Muscle layer of duodenum (tissue), 2 donors: ENCODE data around the gene ZC3H7B.

Experiments used
- H3K27ac ChIP-seq: one replicate; pipeline ENCODE4 v1.7.0; 2013; ENCODE audit warnings: mild to moderate bottlenecking, low read length
- H3K27me3 ChIP-seq: one replicate; pipeline ENCODE4 v1.7.0; 2013; ENCODE audit warnings: low read depth, mild to moderate bottlenecking, control low read depth, low read length
- H3K36me3 ChIP-seq, 2 donors: one replicate each; pipeline ENCODE4 v1.7.0; 2013; ENCODE audit warnings: low read length in 2 of 2, control low read depth in 1 of 2, mild to moderate bottlenecking in 1 of 2; ENCODE audit not compliant: insufficient read depth in 2 of 2, control insufficient read depth in 1 of 2
- H3K4me1 ChIP-seq, 2 donors: one replicate each; pipeline ENCODE4 v1.7.0; 2013; ENCODE audit warnings: low read length in 2 of 2, mild to moderate bottlenecking in 2 of 2, control low read depth in 1 of 2, moderate library complexity in 1 of 2; ENCODE audit not compliant: insufficient read depth in 2 of 2, control insufficient read depth in 1 of 2
- H3K4me3 ChIP-seq, 2 donors: one replicate each; pipeline ENCODE4 v1.7.0; 2013; ENCODE audit warnings: low read length in 2 of 2, low read depth in 1 of 2, mild to moderate bottlenecking in 1 of 2
- H3K9me3 ChIP-seq, 2 donors: one replicate each; pipeline ENCODE4 v1.7.0; 2013; ENCODE audit warnings: low read length in 2 of 2, control low read depth in 1 of 2, mild to moderate bottlenecking in 1 of 2; ENCODE audit not compliant: control insufficient read depth in 1 of 2
- donor health status: healthy.

Gene ZC3H7B

GRCh38 chr22:41408665-41409064, 107.3 kb downstream of the ZC3H7B start:
- H3K4me3 ChIP-seq, result no peak overlapping the region
- H3K27me3 ChIP-seq, result no peaks in the 10 kb centered on the region
- peaks cover 6 to 44% of the 10 kb centered on the region in 2 donors for H3K4me1 ChIP-seq
- no peak overlapping the region for H3K27ac ChIP-seq
- no peaks in the 10 kb centered on the region for H3K9me3 ChIP-seq
- no peaks in the 10 kb centered on the region for H3K36me3 ChIP-seq
